MCF 10A (cell line): ENCODE measurements around the gene MRM3. TPM values are rescaled to one million over a fixed set of nuclear protein-coding genes. Genes with fewer than 3 reads are reported as not detected.
A peak's percentile ranks its signal among the peaks of the same experiment; 100 is the strongest.
"Not testable (repeated sequence)": the region's sequence is repeated elsewhere in the genome, so short reads cannot be mapped to it uniquely, and the experiment has no call there.

Experiments
- BruUV-seq: library from RNA; stranded (reverse); fragments of 400-500 nt; replicated peaks from 2 replicates; lab custom pipeline; 2021; lab: Mats Ljungman, UMichigan
- CTCF ChIA-PET: fragments of 300-600 bp; sonication (Branson Sonifier 250); formaldehyde crosslinking; extraction: SDS; loops from one replicate; lab custom pipeline; 2021; ENCODE audit warnings: antibody characterized with exemption, inconsistent platforms; lab: Yijun Ruan, JAX
- POLR2A ChIA-PET: fragments of 300-600, 350-650 bp; sonication (Branson Sonifier 250); formaldehyde crosslinking; extraction: SDS; loops from one replicate; lab custom pipeline; 2020; ENCODE audit warnings: antibody characterized with exemption, inconsistent platforms; lab: Yijun Ruan, JAX
- DNase-seq: peaks from one replicate; pipeline ENCODE4 v3.0.0-alpha.2; 2018; ENCODE audit not compliant: unreplicated experiment
- H3K27ac Mint-ChIP-seq: one replicate; pipeline ENCODE4 v1.8.0; 2022; ENCODE audit warnings: mild to moderate bottlenecking, low read depth, mixed read lengths; ENCODE audit not compliant: unreplicated experiment
- H3K27me3 Mint-ChIP-seq: one replicate; pipeline ENCODE4 v1.8.0; 2022; ENCODE audit warnings: mixed read lengths; ENCODE audit not compliant: insufficient read depth, unreplicated experiment
- H3K36me3 Mint-ChIP-seq: one replicate; pipeline ENCODE4 v1.8.0; 2022; ENCODE audit warnings: mild to moderate bottlenecking, moderate library complexity, mixed read lengths; ENCODE audit not compliant: insufficient read depth, unreplicated experiment
- H3K4me1 Mint-ChIP-seq: one replicate; pipeline ENCODE4 v1.8.0; 2022; ENCODE audit warnings: mixed read lengths; ENCODE audit not compliant: insufficient read depth, unreplicated experiment
- H3K4me3 Mint-ChIP-seq: one replicate; pipeline ENCODE4 v1.8.0; 2022; ENCODE audit warnings: mild to moderate bottlenecking, moderate library complexity, mixed read lengths; ENCODE audit not compliant: unreplicated experiment
- H3K9me3 Mint-ChIP-seq: one replicate; pipeline ENCODE4 v1.8.0; 2022; ENCODE audit warnings: mixed read lengths; ENCODE audit not compliant: unreplicated experiment
- intact Hi-C: fragments of 100-400 bp; cut with micrococcal nuclease; formaldehyde crosslinking; loops from 2 replicates; pipeline ENCODE4 v1.14.1; 2022
- total RNA-seq: library from RNA; stranded (reverse); gene quantifications from 2 replicates; pipeline ENCODE4 v1.2.3, GENCODE V29; 2022
- TF ChIP-seq, protein P1 (sequence below): fragments of 200-600 bp; IDR thresholded peaks from one replicate; pipeline ENCODE4 v1.8.0; 2022; ENCODE audit warnings: antibody characterized with exemption, mild to moderate bottlenecking; ENCODE audit not compliant: unreplicated experiment

The MRM3 gene
- total RNA-seq, 1 experiment from 2014 or later = 25.1 TPM

DNA sequence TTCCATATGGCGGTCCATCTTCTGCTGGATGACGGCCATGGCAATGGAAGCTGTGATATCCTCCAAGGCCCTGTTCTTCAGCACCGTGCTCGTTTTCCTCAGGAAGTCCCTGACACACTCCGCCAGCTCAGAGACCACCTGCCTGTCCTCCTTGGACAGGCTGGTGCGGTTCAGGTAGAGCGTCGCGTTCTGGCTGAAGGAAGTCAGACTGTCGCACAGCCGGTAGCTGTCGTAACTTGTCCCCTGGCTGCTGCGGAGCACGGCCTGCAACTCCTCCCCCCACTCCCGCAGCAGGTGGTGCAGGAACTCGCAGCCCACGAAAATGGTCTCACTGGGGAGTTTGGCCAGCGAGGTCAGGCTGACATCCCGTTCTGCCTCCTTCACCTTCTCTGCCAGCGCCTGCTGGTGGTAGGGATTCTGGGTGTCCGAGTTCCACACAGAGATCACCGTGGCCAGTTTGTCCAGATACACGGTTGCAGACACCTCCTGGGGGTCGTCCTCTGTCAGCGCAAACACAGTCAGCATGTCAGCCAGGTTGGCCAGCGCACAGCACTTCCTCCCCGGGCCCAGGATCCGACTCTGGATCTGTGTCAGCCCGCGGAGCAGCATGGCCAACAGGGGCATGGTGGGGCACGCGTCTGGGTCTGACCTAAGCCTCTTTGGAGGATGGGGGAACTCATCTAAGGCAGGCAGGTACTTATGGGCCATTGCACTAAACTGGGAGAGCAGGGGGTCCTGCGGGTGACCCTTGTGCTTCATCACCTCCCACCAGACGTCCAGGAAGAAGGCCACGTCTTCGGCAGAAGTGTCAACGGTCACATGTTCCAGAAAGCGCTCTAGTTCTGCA, 35.1 kb upstream of the MRM3 start:
- peaks cover 18% of the 10 kb centered on the region for H3K4me1 Mint-ChIP-seq
- no TSS peak for BruUV-seq
- H3K9me3 Mint-ChIP-seq = peaks cover 6% of the 10 kb centered on the region
- ChIA-PET CTCF (interaction anchor here (0.6 to 0.8 kb wide), 2 partner anchors 359 to 487 kb away, joined by 4 read pairs; no protein-coding TSS in a partner anchor), POLR2A (interaction anchor here (0.6 to 4.4 kb wide), 4 partner anchors 10 to 17 kb away, joined by 3 to 20 read pairs (median 8); no protein-coding TSS in a partner anchor)
- TF ChIP-seq, protein P1, sequence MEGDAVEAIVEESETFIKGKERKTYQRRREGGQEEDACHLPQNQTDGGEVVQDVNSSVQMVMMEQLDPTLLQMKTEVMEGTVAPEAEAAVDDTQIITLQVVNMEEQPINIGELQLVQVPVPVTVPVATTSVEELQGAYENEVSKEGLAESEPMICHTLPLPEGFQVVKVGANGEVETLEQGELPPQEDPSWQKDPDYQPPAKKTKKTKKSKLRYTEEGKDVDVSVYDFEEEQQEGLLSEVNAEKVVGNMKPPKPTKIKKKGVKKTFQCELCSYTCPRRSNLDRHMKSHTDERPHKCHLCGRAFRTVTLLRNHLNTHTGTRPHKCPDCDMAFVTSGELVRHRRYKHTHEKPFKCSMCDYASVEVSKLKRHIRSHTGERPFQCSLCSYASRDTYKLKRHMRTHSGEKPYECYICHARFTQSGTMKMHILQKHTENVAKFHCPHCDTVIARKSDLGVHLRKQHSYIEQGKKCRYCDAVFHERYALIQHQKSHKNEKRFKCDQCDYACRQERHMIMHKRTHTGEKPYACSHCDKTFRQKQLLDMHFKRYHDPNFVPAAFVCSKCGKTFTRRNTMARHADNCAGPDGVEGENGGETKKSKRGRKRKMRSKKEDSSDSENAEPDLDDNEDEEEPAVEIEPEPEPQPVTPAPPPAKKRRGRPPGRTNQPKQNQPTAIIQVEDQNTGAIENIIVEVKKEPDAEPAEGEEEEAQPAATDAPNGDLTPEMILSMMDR = no peak
- H3K36me3 Mint-ChIP-seq = peaks cover 49% of the 10 kb centered on the region
- no peak overlapping the region for H3K27ac Mint-ChIP-seq
- H3K27me3 Mint-ChIP-seq = no peaks in the 10 kb centered on the region
- H3K4me3 Mint-ChIP-seq = no peak overlapping the region
- DNase-seq = no peak
- intact Hi-C loops = no loop called here

DNA sequence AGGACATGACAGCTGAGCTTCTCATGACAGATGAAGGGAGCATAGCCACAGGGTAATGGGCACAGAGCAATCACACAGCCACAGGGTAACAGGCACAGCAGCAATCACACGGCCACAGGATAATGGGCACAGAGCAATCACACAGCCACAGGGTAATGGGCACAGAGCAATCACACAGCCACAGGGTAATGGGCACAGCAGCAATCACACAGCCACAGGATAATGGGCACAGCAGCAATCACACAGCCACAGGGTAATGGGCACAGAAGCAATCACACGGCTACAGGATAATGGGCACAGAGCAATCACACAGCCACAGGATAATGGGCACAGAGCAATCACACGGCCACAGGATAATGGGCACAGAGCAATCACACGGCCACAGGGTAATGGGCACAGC, 33.5 kb upstream of the MRM3 start:
- POLR2A ChIA-PET = interaction anchor here (1.1 kb wide), 1 partner anchor 15 kb away, joined by 7 read pairs; no protein-coding TSS in a partner anchor
- H3K27ac Mint-ChIP-seq = not testable (repeated sequence)

DNA sequence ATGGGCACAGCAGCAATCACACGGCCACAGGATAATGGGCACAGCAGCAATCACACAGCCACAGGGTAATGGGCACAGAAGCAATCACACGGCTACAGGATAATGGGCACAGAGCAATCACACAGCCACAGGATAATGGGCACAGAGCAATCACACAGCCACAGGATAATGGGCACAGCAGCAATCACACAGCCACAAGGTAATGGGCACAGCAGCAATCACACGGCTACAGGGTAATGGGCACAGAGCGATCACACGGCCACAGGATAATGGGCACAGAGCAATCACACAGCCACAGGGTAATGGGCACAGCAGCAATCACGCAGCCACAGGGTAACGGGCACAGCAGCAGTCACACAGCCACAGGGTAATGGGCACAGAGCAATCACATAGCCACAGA, 32.8 kb upstream of the MRM3 start:
- H3K9me3 Mint-ChIP-seq, H3K4me3 Mint-ChIP-seq, H3K27me3 Mint-ChIP-seq, intact Hi-C loops, DNase-seq, BruUV-seq: not testable (repeated sequence)
- Mint-ChIP-seq H3K4me1 (peaks cover 18% of the 10 kb centered on the region), H3K36me3 (peaks cover 25% of the 10 kb centered on the region), H3K27ac (peak overlapping the region; percentile 49)
- ChIA-PET CTCF (interaction anchor here (1.0 to 1.1 kb wide), 2 partner anchors 10 to 233 kb away, joined by 3 to 6 read pairs; no protein-coding TSS in a partner anchor), POLR2A (interaction anchor here (2.3 to 3.9 kb wide), 3 partner anchors 13 to 34 kb away, joined by 8 to 44 read pairs (median 31); partner anchors contain the start of gene VPS53)

More for the DNA sequence above, 33.5 kb upstream of the MRM3 start:
- DNase-seq, H3K4me3 Mint-ChIP-seq, intact Hi-C loops, BruUV-seq, CTCF ChIA-PET, H3K27me3 Mint-ChIP-seq, H3K9me3 Mint-ChIP-seq: not testable (repeated sequence)
- peaks cover 33% of the 10 kb centered on the region for H3K36me3 Mint-ChIP-seq
- H3K4me1 Mint-ChIP-seq = peaks cover 18% of the 10 kb centered on the region

DNA sequence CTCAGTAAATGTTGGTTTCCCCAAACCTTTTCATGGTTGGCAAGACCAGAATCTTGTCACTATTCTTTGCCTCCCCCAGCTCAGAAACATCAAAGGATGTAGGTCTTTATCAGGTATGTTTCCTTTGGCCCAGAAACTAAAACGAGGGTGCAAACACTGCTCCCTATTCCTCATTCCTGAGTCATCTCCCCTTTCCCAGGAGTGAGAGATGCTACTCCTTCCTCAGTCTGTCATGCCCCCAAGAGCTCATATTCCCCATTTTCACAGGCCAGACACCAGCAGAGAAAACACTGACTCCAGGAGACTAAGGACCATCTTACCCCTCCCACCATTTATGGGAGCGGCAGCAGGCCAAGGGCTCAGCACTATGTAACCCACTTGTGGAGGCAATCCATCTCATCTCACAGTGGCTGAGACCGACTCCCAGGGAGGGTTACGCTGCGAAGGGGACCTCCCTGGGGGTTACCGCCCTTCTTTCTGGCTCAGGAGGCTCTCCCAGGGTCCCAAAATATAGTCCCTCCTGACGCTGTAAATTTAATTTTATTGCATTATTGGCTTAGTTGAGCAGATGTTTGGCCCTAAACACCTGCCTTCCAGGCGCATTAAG, 31.6 kb upstream of the MRM3 start:
- Mint-ChIP-seq H3K4me1 (peaks cover 18% of the 10 kb centered on the region), H3K27me3 (no peaks in the 10 kb centered on the region), H3K4me3 (peak overlapping the region; percentile 98), H3K36me3 (peaks cover 21% of the 10 kb centered on the region), H3K9me3 (peaks cover 6% of the 10 kb centered on the region), H3K27ac (peak overlapping the region; percentile 61)
- no peak for DNase-seq
- intact Hi-C loops = loop anchor here (5.0 kb wide), 2 partner anchors 33 to 338 kb away; a partner anchor contains a TSS
- ChIA-PET POLR2A (interaction anchor here (0.7 to 3.9 kb wide), 11 partner anchors 11 to 246 kb away, joined by 3 to 44 read pairs (median 6); partner anchors contain the start of genes GLOD4, MRM3, TIMM22 and VPS53), CTCF (interaction anchor here (0.6 to 2.8 kb wide), 11 partner anchors 11 to 250 kb away, joined by 3 to 8 read pairs (median 3); partner anchors contain the start of gene NXN)
- TF ChIP-seq, protein P1 = no peak
- no TSS peak for BruUV-seq
